CD4-positive, alpha-beta T cell treated with Interleukin-2 at 100 ng/mL for 4 hours (primary cell): ENCODE results near the gene ZDHHC19.
"Not testable (repeated sequence)": the region's sequence is repeated elsewhere in the genome, so short reads cannot be mapped to it uniquely, and the experiment has no call there.

Experiments used
- DNase-seq: peaks from one replicate; pipeline ENCODE4 v3.0.0-alpha.2; 2020; ENCODE audit warnings: low spot score

Gene ZDHHC19

GRCh38 chr3:196177967-196178366 is 33.2 kb downstream of the ZDHHC19 start:
- no peak for DNase-seq

DNA sequence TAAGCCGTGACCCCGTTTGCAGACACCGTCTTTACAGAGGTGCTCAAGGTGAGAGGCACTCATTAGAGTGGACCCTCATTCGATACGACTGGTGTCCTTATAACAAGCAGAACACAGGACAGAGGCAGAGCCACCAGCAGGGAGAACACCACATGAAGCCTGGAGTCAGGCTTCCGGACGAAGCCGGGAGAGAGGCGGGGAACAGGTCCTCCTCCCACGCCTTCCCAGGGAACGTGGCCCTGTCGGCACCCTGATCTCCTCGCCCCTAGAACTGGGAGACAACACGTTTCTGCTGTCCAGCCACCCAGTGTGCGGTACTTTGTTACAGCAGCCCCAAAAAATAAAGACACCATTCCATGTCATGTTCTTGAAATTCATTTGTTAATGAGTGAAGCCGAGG is 33.6 kb downstream of the ZDHHC19 start:
- DNase-seq: no peak

GRCh38 chr3:196175722-196176121 is 35.5 kb downstream of the ZDHHC19 start:
- DNase-seq: no peak

DNA sequence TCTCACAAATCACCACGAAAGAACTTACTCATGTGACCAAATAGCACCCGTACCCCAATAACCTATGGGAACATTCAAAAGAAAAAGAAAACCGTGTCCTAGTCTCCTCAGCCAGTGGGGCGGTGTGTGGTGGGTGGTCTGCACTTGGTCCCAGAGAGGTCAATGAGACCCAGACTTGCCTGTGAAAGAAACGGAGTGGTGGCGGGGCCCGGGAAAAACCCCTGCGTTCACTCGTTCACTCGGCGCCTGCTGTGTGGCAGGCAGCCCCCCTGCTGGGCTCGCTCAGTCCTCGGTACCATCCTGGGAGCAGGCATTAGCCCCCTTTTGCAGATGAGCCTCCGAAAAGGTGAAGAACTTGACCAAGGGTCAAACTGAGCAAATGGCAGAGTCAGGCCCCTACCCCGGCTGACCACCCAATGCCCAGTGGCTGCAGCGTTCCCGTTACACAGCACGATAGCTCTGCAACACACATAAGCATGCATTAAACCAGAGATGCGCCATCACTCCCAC is 36.0 kb downstream of the ZDHHC19 start:
- DNase-seq: no peak

DNA sequence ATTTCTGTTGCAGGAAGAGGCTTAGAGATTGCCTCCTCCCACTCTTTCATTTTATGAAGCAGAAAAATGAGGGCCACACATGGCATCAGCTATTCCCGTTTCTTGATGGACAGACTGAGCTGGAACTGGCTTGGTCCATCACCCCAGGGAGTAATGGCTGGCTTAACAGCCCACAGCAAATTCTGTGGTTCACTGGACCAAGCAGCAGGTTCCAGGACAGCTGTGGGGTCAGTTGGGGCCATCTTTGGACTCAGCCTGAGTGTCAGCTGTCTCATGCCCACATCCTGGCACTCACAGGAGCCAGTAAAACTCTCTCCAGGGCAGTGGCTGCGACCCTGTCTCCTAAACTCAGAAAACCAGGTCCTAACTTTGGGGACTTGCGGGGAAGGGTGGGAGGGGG is 36.5 kb downstream of the ZDHHC19 start:
- no peak for DNase-seq

- not testable (repeated sequence) for DNase-seq
Measured at GRCh38 chr3:196170296-196170695, 40.9 kb downstream of the ZDHHC19 start.

GRCh38 chr3:196169836-196170240 is 41.4 kb downstream of the ZDHHC19 start:
- no peak for DNase-seq

DNA sequence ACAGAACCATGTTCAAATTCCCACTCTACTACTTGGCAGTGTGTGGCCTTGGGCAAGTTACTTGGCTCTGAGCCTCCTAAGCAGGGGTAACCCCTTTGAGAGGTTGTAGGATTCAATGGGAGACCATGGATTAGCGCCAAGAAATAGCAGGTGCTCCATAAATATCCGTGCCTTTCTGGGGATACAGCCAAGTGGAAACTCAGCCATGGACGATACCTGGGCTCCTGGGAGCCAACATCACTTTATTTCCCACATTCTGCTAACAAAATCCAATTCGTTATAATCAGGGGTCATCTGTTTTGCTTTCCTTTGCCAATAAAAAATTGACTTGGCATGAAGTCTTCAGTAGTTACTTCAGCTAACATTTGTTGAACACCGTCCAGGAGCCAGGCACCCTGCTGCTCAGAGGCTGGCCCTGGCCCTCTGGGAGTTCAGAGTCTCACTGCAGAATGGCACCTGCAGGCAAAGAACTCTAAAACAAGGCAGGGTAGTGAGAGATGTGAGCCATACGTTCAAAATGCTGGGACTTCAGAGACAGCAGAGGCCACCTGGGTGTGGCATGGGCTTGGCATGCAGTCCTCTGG is 42.3 kb downstream of the ZDHHC19 start:
- DNase-seq: no peak

- DNase-seq: no peak
Measured at GRCh38 chr3:196166741-196167140, 44.5 kb downstream of the ZDHHC19 start.

- no peak for DNase-seq
Measured at GRCh38 chr3:196165850-196166249, 45.4 kb downstream of the ZDHHC19 start.

DNA sequence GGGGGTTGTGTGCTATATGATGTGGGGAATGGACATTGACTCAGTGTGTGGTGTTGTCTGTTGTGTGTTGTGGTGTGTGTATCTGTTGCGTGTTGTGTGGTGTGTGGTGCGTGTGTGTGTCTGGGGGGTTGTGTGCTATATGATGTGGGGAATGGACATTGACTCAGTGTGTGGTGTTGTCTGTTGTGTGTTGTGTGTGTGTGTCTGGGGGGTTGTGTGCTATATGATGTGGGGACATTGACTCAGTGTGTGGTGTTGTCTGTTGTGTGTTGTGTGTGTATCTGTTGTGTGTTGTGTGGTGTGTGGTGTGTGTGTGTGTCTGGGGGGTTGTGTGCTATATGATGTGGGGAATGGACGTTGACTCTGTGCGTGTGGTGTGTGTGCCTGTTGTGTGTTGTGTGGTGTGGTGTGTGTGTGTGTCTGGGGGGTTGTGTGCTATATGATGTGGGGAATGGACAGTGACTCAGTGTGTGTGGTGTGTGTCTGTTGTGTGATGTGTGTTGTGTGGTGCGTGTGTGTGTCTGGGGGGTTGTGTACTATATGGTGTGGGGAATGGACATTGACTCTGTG is 46.1 kb downstream of the ZDHHC19 start:
- DNase-seq: not testable (repeated sequence)

GRCh38 chr3:196164576-196164975 is 46.6 kb downstream of the ZDHHC19 start:
- no peak for DNase-seq

- no peak for DNase-seq
Measured at GRCh38 chr3:196163666-196164493, 47.3 kb downstream of the ZDHHC19 start.

- no peak for DNase-seq
Measured at GRCh38 chr3:196163212-196163611, 48.0 kb downstream of the ZDHHC19 start.

- DNase-seq: no peak
Measured at GRCh38 chr3:196162679-196163078, 48.5 kb downstream of the ZDHHC19 start.

DNA sequence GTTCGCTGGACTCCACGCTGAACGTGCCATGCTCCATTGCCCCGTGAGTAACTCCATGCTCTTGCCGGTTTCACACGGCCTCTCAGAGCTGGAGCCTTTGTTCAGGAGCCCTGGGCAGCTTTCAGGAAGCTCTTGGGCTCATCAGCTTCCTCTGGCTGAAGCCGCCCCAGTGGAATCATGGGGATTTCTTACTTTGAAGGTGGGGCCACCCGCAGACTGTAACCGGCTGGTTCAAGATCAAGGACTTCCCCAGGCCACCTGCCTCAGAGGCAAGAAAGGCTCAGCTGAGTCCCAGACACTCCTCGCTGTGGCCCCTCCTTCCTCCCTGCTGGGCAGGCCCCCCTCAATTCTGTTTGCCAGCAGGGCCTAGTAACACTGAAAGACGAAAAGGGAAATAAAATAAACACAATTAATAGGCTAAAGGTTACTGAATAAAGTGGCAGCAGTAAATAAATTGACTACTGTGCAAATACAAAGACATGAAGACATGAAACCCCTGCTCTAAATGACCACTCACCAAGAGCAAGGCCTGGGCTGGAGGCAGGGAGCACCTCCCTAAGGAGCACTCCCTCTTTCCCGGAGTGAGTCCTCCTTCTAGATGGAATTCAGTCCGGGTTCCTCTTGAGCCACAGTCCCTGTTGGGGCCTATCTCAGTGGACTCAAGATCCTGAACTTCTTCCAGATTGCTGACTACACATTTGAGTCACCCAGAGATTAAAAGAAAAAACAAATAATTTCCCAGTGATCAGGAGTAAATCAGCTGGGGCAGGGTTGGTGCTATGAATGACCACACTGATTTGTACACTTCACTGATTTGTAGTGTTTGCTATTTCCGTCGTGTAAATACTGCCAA is 51.0 kb downstream of the ZDHHC19 start:
- DNase-seq: peak; percentile 27

DNA sequence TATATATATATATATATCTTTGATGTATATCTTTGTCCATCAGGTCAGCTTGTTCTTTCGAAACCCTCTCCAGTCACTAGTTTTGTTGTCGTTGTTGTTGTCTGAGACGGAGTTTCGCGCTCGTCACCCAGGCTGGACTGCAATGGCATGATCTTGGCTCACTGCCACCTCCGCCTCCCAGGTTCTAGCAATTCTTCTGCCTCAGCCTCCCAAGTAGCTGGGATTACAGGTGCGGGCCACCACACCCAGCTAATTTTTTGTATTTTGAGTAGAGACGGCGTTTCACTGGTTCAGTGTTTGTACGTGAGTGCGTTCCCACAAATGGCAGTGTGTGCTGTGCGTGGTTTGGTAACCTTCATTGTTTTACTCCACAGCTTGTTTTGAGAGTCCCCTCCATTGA is 51.7 kb downstream of the ZDHHC19 start:
- DNase-seq: no peak

DNA sequence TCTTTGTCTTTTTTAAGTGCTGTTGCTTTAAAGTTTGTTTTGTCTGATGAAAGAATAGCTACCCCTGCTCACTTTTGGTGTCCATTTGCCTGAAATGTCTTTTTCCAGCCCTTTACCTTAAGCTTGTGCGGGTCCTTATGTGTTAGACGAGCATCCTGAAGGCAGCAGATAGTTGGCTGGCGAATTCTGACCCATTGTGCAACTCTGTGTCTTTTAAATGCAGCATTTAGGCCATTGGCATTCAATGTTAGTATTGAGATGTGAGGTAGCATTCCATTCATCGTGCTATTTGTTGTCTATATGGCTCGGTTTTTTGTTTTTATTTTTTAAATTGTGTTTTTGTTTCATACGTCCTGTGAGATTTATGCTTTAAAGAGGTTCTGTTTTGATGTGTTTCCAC is 55.0 kb downstream of the ZDHHC19 start:
- DNase-seq: no peak

DNA sequence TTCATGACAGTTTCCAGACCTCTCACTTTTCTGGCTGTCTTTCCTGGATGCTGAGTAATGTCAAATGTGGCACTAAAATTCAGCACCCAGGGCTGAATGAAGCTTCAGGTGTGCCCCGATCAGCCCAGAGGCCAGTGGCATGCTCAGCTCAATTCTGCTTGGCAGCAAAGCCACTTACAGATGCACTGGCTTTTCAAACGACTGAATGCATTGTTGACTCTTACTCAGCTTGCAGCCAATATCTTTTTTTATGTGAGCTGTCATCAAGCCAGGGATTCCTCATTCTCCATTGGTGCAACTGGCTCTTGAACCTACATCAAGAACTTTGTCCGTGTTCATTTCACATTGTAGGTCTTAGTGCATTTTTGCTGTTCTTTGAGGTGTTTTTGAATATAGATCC is 60.7 kb downstream of the ZDHHC19 start:
- DNase-seq: no peak

DNA sequence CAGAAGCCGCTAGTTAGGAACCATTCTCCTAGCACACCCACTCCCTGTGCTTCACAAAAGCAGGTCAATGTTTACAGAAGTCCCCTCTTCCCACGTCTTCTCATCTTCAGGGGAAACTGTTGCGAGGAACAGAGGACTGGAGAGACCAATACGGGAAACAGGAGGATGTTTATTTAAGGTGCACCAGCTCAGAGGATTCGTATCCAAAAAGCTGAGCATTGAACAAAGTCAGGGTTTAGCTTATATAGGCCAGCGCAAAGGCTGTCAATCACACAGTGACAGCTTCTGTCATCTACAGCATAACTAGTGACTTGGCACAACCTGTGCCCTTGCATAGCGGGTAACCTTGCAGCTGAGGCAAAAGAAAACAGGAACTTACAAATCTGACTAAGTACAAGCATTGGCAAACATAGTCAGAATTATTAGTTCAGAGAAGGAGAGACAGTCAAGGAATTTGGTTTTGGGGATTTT is 61.3 kb downstream of the ZDHHC19 start:
- DNase-seq: no peak

GRCh38 chr3:196149375-196149774 is 61.8 kb downstream of the ZDHHC19 start:
- no peak for DNase-seq
